NOMO-1 (cell line): ENCODE results near the gene KRT35.

Experiments used
- DNase-seq, 2 experiments: peaks; one replicate each; lab custom pipeline; 2025; ENCODE audit not compliant: unreplicated experiment in 2 of 2; lab: John Stamatoyannopoulos, UW

Gene KRT35

DNA sequence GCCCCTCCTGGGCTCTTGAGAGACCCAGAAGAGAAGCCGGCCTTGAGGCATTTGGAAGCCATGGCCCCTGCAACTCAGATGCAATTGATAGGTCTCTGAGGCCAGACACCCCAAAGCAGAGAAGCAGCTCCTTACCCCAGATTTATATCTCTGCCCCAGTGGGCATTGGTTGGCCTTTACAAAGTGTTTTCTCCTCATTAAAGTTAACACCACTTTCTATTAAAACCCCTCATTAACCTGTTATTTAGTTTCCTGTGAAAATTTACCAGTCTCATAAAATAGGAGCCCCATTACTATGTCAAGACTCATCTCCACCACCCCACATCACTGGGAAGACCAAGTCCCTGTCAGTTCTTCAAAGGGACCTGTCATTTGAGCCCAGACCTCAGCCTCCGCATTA lies at the start of gene KRT35:
TSS of gene KRT35 (minus strand) at position 116 of the 400 bp plus-strand sequence. CDS start at position 62, 54 bp downstream.
- no peak for DNase-seq

DNA sequence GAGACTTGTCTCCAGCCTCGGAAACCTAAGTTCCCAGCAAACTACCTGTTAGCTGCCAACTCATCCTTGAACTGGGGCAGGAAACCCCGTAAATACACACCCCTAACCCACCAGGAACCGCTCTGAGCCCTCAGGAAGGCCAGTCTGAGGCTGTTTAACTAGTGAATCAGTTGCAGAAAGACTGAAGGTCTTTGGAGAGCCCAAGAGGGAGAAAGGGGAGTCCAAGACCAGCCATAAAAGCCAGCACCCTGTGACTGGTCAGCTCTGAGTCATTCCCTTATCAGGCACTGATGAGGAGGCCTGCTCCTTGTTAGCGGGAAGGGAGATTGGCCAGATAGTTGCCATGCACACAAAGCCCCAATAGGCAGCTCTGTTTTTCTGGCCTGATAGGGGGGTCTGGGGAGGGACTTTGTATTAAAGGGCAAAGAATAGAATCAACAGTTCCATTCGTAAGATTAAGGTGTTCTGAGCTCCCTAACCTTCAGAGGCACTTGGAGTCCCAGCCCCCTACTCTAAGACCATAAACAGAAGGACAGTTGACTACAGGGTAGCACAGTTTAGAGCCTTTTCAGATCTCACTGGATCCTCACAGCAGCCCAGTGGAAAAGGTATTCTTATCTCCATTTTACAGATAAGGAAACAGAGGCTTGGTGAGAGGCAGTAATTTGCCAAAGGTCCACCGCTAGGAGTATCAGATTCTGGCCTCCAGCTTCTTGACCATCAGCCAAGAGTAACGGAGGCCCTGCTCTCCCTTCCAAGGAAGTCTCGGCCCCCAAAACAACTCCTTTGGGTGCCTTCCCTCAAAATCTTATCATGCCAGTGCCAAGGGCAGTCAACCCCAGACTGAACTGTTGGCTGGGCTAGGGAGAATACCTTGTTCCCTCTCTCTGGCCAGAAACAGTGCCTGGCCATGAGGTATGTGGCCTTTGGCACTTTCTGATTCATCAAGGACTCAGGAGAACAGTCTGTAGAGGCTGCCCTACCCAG lies 49.4 kb upstream of the KRT35 start:
- no peak for DNase-seq

DNA sequence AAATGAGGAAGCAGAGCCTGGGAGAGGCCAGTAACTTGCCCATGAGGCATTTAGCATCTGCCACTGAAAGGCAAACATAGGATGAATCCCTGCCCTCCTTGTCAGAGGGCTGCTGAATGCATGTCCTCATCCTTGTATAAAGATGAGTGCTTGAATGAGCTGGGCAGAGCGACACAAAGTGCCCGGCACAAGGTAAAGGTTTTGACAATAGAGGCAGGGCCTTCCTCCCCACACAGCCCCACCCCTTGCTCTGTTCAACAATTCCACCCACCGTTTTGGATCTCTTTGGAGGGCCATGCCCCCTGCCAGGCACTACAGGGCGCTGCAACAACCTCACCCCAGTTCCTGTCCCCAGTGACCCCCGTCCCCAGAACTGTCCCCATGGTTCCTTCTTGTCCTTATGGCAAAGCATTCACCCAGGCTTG lies 48.6 kb upstream of the KRT35 start:
- peak; percentile 2 to 8 for DNase-seq

DNA sequence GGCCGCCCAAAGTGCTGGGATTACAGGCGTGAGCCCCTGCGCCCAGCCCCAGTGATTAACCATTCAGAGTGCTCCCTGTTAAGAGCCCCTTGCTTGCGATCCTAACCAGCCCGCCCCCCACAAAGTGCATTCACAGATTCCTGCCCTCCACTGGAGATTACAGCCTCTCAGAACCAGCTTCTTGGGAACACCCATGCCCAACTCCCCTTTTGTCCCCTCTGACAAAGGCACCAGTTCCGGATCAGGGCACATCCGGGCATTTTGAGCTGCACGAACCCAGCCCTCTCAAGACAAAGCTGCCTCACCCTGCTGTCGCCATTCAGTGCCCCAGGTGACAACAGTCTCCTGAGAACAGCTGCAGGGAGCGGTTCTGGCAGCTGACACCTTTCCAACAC lies 48.0 kb upstream of the KRT35 start:
- DNase-seq, result no peak

DNA sequence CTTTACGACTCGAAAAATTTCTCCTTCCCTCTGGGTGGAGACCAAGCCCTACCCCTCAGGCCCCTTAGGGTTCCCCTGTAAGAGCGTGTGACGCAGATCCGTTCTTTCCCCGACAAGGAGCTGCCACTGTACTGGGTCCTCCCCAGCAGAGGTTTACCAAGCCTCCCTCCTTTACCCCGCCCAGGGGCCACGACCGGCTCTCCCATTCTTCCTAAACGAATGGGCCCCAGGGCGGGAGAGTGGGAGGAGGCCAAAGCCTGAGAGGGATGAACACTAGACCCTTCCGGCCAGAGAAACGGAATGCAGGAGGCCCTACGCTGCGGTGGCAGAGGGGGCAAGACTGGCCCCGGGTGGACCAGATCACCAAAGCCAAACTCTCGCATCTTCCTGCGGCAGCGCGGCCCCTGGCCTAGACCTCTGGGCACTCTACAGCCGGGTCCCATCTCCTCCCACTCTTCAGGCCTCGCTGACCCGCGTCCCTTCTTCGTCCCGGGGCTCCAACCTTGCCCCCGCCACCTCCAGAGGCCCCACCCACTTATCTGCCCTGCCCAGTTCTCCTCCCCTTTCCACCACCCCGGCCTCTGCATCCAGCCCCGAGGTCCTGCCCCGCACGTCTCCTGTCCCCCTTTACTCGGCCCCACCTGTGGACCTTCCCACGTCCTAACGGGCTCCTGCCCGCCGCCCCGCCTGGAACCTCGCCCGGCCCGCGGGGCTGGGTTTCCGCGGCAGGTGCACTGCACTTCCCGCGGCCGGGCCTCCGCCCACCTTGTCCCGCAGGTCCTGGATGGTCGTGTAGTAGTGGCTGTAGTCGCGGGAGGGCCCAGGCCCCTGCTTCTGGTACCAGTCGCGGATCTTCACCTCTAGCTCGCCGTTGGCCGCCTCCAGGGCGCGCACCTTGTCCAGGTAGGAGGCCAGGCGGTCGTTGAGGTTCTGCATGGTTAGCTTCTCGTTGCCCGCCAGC lies 46.4 kb upstream of the KRT35 start:
- no peak for DNase-seq

DNA sequence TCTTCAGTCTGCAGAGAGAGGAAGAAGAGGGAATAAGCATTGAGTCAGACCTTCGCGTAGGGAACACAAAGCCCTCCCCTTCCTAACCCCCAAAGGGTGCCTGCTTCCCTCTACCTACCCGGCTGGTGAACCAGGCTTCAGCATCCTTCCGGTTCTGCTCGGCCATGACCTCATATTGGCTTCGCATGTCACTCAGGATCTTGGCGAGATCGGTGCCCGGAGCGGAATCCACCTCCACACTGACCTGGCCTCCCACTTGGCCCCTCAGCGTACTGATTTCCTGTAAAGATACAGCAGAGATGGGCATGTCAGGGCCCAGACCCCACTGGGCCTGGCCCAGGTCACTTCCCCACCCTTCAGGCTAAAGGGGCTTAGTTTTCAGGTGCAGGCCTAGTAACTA lies 43.3 kb upstream of the KRT35 start:
- no peak for DNase-seq

DNA sequence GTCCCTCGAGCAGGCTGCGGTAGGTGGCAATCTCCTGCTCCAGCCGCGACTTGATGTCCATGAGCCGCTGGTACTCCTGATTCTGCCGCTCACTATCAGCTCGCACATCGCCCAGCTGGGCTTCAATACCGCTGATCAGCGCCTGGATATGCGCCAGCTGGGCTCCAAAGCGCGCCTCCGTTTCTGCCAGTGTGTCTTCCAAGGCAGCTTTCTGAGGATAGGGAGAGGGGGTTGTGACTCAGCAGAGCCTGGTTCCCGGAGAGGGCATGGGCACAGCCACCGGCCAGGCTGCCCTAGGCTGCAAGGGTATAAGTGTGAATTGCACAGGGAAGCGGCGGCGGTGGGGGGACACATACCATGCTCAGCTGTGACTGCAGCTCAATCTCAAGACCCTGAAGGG lies 42.8 kb upstream of the KRT35 start:
- DNase-seq, result no peak

DNA sequence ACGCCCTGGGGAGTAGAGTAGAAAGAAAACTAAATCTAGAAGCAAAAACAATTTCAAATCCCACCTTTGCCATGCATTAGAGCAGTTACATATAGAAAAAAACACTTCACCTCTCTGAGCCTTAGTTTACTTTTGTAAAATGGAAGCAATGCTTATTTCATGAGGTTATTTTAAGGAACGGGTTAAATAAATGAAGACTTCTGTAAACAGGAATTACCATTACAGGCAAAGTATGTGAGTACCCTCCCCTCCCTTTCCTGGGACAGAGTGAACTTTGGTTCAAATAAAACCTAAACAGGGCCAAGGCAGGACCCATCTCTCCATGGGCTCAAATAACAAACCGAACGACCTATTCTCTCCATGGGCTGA lies 42.3 kb upstream of the KRT35 start:
- DNase-seq, result no peak

DNA sequence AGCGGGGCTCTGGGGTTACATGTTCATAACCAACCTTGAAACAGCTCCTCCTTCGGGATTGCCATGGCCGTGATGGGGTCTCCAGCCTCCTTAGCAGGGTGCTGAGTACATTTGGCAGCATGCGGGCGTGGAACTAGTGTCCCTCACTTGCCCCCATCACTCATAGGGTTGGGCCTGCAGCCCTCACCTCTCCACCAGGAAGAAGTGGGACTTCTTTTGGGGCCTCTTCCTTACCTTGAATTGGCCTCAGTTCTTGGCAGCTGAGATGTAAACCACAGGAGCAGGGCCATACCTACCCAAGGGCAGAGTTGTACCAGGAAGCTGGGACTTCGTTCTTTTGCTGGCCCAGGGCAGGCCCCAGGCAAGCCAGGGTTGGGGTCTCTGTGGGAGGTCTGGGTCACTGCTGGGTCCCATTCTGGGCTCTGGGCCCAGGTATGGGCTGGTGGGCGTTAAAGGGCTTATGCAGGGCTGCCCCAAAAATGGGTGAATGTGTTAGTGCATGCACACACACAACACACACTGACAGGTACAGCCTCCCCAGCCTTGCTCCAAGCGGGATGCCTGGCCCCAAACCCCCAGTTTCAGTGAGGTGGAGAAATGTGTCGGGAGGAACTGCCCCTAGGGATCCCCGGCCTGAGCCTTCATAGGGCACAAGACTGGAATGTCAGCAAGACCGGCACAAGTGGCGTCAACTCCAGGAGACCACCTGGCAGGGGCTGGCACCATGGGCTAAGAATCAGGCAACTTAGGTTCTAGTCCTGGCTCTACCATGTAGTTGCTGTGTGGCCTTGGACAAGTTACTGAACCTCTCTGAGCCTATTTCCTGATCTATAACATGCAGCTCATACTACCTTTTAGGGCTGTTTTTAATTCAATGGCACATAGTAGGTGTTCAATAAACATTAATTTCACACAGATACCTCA lies 41.6 kb upstream of the KRT35 start:
- no peak for DNase-seq

DNA sequence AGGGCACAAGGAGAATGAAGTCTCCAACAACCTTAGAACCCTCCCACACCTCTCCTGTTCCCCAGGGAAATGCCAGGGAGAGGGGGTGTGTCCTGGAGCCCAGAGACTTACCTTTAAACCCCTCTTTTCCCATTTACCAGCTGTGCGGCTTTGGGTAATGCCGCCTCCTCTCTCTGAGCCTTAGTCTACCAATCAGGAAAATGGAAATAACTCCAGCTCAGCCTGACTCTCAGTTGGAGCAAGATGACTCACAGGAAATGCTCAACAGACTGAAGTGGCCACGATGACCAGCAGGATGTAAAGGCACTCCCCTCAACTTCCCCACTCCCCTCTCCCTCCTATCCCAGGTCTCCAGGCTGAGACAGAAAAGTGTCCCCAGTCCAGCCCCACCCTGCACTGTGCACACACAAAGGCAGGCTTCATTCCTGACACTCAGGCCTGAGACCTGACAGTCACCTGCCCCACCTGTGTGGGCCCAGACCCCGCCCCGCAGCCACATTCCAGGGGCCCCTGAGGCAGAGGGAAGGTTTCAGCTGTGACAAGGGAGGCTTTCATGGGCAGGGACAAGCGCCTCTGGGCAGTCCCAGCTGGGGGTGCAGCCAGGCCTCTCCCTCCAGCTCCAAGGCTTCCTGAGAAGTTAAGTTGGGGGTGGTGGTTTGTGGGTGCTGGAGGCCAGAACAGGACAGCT lies 40.8 kb upstream of the KRT35 start:
- DNase-seq, result no peak

DNA sequence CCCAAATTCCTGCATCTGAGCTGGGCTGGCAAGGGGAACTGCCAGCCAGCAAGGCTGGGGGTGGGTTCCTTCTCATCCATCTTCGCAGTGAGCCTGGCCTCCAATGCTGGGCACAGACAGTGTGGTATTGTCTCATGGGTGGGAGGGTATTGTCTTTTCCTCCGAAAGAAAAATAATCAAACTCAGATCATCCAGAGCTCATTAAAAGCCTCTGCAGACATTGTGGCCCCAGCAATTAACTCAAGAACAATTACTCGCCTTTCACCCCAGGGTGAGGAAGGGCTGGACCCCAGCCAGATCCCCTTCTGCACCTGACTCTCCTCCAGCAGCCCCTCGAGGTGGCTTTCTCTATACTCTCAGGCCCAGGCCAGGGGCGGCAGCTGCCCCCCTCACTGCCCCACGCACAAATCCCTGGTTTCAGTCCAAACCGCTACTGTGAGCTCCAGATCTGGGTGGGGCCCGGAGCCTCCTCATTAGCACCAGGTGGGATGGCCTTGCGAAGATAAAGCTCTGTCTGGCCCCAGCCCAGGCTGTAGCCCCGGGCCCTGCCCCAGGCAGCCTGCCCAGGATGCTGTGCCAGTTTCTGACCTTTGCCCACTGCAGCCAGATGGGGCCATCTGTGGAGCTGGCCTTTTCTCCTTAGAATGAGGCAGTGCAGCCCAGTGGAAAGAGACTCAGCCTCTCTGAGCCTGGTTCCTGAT lies 40.0 kb upstream of the KRT35 start:
- no peak for DNase-seq

DNA sequence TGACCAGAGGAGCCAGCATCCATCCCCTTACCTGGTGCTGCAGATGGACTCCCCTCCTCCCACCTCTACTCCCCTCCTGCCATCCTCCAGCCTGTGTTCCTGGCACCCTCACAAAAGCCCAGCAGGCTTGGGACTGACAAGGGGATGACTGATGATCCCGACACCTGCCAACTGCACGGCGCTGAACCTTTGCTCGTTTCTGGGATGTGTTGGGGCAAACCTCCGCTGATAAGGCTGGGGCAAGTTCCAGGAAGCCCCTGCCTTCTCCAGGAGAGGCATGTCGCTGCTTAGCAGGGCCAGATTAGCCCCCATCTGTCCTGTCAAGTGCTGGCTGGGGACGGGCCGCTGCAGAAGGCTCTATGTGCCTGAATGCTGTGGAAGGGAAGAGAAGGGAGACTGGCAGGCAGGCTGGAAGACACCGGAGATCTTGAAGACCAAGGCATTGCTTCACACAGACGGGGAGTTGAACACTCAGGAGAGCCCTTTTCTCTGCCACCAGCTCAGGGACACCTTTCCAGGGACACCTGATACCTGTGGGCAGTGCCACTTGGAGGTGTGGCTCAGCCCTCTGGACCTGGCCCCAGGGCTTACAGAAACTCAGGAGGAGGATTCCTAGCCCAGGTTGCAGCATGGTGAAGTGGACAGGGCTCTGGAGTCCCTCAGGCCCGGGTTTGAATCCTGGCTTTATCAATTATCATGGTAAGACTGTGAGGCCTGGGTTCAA lies 38.7 kb upstream of the KRT35 start:
- DNase-seq, result no peak

DNA sequence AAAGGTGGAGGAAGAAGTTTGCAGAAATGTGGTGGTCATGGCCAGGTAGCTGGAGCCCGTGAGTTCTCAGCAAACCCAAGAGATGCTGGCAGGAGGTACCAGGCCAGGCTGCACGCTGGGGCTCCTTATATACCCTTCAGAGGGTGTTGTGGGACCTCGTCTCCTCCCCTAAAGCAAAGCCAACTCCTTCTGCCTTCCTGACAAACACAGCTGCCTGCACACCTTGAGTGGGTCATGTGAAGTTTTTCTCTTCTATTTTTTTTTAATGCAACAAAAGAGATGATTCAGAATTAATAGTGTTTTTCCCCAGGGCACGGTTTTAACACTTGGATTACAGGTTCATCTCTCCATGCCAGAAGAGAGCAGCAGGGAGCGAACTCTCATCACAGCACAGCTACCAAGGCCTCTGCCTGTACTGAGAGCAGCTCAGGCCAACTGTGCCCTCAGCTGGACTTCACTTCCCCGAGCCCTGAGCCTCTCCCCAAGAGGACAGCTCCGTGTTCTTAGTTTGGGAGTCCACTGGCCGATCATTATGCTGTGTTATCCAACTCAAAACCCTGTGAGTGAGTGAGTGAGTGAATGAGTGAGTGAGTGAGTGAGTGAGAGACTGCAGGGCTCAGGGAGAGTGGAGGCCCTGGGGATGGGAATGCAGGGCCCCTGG lies 38.0 kb upstream of the KRT35 start, which contains the start of gene KRT15:
TSS of gene KRT15 (minus strand) at position 102 of the 661 bp plus-strand sequence. CDS start at position 39, 63 bp downstream.
- no peak for DNase-seq

DNA sequence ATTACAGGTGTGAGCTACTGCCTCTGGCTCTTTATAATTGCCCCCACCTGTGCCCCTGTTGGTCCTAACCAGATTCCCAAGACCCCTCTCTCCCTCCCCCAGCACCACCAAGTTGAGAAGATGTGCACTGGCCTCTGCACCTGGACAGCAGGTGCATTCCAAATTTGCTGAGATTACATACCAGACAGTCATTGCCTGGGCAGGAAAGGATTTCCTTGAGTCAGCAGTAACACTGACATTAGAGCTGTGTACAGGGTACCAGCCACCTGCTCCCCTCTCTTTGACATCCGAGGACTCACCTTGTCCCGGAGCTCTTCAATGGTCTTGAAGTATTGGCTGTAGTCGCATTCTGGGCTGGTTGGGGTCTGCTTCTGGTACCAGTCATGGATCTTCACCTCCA lies 37.1 kb upstream of the KRT35 start:
- DNase-seq, result no peak

DNA sequence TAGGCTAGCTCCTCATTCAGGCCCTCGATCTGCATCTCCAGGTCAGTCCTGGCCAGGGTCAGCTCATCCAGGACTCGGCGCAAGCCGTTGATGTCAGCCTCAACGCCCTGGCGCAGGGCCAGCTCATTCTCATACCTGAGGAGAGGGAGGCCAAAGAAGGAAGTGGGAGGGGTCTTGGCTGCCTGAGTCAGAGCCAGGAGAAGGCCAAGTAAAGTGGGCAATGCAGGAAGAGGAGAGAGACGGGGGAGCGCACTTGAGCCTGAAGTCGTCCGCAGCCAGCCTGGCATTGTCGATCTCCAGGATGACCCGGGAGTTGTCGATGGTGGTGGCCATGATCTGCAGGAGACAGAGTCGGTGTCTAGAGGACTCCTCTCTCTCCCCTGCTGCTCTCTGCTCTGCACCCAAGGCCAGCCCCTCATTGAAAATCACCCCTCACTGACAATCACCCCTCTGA lies 35.9 kb upstream of the KRT35 start:
- no peak for DNase-seq

DNA sequence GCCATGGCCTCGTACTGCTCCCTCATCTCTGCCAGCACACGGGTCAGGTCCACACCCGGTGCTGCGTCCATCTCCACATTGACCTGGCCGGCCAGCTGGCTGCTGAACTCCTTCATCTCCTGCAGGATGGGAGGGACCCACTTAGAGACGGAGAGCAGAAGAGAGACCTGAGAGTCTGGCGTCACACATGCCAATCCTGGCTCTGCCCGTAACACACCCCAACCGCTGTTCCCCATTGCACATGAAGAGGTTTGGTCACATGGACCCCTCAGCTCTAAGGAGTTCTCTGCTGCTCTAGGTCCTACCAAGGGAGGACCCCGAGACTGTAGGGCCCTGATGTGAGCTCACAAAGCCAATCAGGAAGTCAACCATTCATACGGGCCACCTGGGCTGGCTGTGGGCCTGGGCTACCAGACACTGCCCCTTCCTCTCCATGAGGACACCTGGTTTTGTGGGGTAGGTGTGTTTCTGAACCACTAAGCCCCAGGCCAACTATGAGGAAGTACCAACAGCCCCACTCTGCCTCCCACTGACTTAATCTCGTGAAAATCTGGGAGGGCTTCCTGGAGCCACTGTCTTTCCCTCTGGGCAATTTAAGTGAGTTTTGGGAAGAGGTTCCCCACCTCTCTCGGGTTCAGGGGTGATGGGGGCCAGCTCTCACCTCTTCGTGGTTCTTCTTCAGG lies 35.3 kb upstream of the KRT35 start:
- DNase-seq, result no peak

DNA sequence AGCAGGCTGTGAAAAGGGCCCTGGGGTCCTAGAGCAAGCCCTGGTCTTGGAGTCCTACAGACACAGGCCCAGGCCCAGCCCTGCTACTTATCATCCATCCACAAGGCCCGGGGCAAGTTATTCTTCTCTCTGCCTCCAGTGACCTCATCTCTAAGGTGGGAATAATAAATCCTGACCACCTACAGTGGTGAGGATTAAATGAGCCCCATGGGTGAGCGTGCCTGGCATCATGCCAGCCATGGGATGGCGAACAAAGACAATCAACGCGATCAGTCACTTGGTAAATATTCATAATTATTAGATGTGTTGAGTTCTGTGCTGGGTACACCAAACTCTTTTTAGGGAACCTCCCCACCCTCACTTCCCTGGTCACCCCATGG lies 32.2 kb upstream of the KRT35 start:
- DNase-seq, result no peak
